H1 (cell line): ENCODE results near the gene LAMB1. TPM values are rescaled to one million over a fixed set of nuclear protein-coding genes. Genes with fewer than 3 reads are reported as not detected.

Source experiments
- CTCF ChIA-PET: fragments of 300-600 bp; sonication (Branson Sonifier 250); formaldehyde crosslinking; loops from one replicate; lab custom pipeline; 2021; ENCODE audit not compliant: partially characterized antibody; lab: Charles Lee
- POLR2A ChIA-PET: fragments of 300-600 bp; sonication (Branson Sonifier 250); formaldehyde crosslinking; loops from one replicate; lab custom pipeline; 2021; ENCODE audit warnings: inconsistent platforms; ENCODE audit not compliant: partially characterized antibody; lab: Charles Lee
- DNase-seq, 2 experiments: peaks; one replicate each; pipeline versions ENCODE4 v3.0.0 to v3.0.0-alpha.2; 2010 to 2022; ENCODE audit warnings: low spot score in 2 of 2, low read depth in 1 of 2, mixed read lengths in 1 of 2
- FAIRE-seq: peaks from 2 replicates; lab custom pipeline; 2011; peaks lifted over from hg19 to GRCh38; lab: Jason Lieb, UNC
- H2AFZ ChIP-seq: 2 replicates; pipeline ENCODE4 v1.8.1; 2012; ENCODE audit warnings: low read length, inconsistent platforms
- H2AK5ac ChIP-seq: 2 replicates; pipeline ENCODE4 v1.6.1; 2013; ENCODE audit warnings: low read depth, low read length
- H2BK120ac ChIP-seq: replicated peaks from 2 replicates; pipeline ENCODE3; 2013; ENCODE audit warnings: low read depth, low read length, inconsistent platforms
- H2BK12ac ChIP-seq: 2 replicates; pipeline ENCODE4 v1.6.1; 2013; ENCODE audit warnings: low read depth, low read length
- H2BK15ac ChIP-seq: 2 replicates; pipeline ENCODE4 v1.6.1; 2013; ENCODE audit warnings: low read length
- H2BK20ac ChIP-seq: 2 replicates; pipeline ENCODE4 v1.6.1; 2013; ENCODE audit warnings: low read length
- H2BK5ac ChIP-seq: 2 replicates; pipeline ENCODE4 v1.6.1; 2013; ENCODE audit warnings: low read depth, low read length
- H3K14ac ChIP-seq: 2 replicates; pipeline ENCODE4 v1.6.1; 2013; ENCODE audit warnings: inconsistent platforms; ENCODE audit not compliant: insufficient read length
- H3K18ac ChIP-seq: 2 replicates; pipeline ENCODE4 v1.6.1; 2013; ENCODE audit warnings: low read length; ENCODE audit errors: extremely low read depth
- H3K23ac ChIP-seq: 2 replicates; pipeline ENCODE4 v1.6.1; 2013; ENCODE audit warnings: inconsistent platforms; ENCODE audit not compliant: insufficient read length
- H3K23me2 ChIP-seq: 2 replicates; pipeline ENCODE4 v1.6.1; 2013; ENCODE audit warnings: low read depth, low read length
- H3K27ac ChIP-seq: 2 replicates; pipeline ENCODE4 v1.6.1; 2011; ENCODE audit warnings: low read depth, low read length, inconsistent platforms
- H3K27me3 ChIP-seq, 4 experiments: replicated peaks in 1 of 4; 1 replicate in 1 of 4; 2 replicates in 3 of 4; pipeline versions ENCODE4 v1.6.1 to v1.8.1; 2011 to 2013; ENCODE audit warnings: low read length in 3 of 4, mild to moderate bottlenecking in 3 of 4, inconsistent platforms in 2 of 4, mixed read lengths in 2 of 4, moderate library complexity in 1 of 4; ENCODE audit not compliant: control insufficient read depth in 3 of 4, insufficient read depth in 3 of 4; ENCODE audit errors: extremely low read depth in 1 of 4
- H3K36me3 ChIP-seq, 4 experiments: 2 replicates each; pipeline versions ENCODE4 v1.6.1 to v1.8.1; 2011 to 2013; ENCODE audit warnings: mild to moderate bottlenecking in 4 of 4, low read length in 3 of 4, moderate library complexity in 2 of 4, control low read depth in 1 of 4, inconsistent platforms in 1 of 4; ENCODE audit not compliant: insufficient read depth in 4 of 4, control insufficient read depth in 2 of 4
- H3K4ac ChIP-seq: replicated peaks from 2 replicates; pipeline ENCODE3; 2013; ENCODE audit warnings: low read length, low read depth, mixed read lengths, inconsistent platforms; ENCODE audit not compliant: insufficient read length
- H3K4me1 ChIP-seq, 4 experiments: replicated peaks in 1 of 4; 1 replicate in 1 of 4; 2 replicates in 3 of 4; pipeline versions ENCODE4 v1.6.1 to v1.8.1; 2011 to 2013; ENCODE audit warnings: low read length in 3 of 4, inconsistent platforms in 2 of 4, mixed read lengths in 1 of 4; ENCODE audit not compliant: insufficient read depth in 4 of 4, control insufficient read depth in 3 of 4
- H3K4me2 ChIP-seq, 2 experiments: 2 replicates each; pipeline versions ENCODE4 v1.6.1 to v1.8.1; 2011 to 2013; ENCODE audit warnings: low read depth in 2 of 2, low read length in 2 of 2, control low read depth in 1 of 2, inconsistent platforms in 1 of 2, mild to moderate bottlenecking in 1 of 2; ENCODE audit not compliant: insufficient read depth in 1 of 2
- H3K4me3 ChIP-seq, 4 experiments: fragments of 200-600, 300-600 bp in 1 of 4; sonication (generic), shearing (Covaris generic), sonication (Bioruptor Twin) in 1 of 4; 2 replicates each; pipeline versions ENCODE4 v1.5.1 to v1.8.1; 2011 to 2016; ENCODE audit warnings: low read length in 4 of 4, low read depth in 3 of 4, control low read depth in 2 of 4, inconsistent platforms in 2 of 4, mild to moderate bottlenecking in 2 of 4, mixed read lengths in 1 of 4, moderate library complexity in 1 of 4; ENCODE audit not compliant: insufficient read depth in 2 of 4; ENCODE audit errors: extremely low read depth in 1 of 4
- H3K56ac ChIP-seq: replicated peaks from 2 replicates; pipeline ENCODE3; 2013; ENCODE audit warnings: low read depth, mild to moderate bottlenecking, mixed read lengths, low read length, inconsistent platforms; ENCODE audit not compliant: insufficient read length
- H3K79me1 ChIP-seq: 2 replicates; pipeline ENCODE4 v1.6.1; 2013; ENCODE audit warnings: low read depth, low read length, control low read depth
- H3K79me2 ChIP-seq, 2 experiments: 2 replicates each; pipeline versions ENCODE4 v1.6.1 to v1.8.1; 2012 to 2013; ENCODE audit warnings: low read length in 2 of 2, mild to moderate bottlenecking in 2 of 2, inconsistent platforms in 1 of 2; ENCODE audit not compliant: insufficient read depth in 2 of 2, control insufficient read depth in 1 of 2
- H3K9ac ChIP-seq, 4 experiments: replicated peaks in 1 of 4; 1 replicate in 1 of 4; 2 replicates in 3 of 4; pipeline versions ENCODE4 v1.6.1 to v1.8.1; 2011 to 2013; ENCODE audit warnings: low read depth in 3 of 4, low read length in 3 of 4, control low read depth in 2 of 4, mild to moderate bottlenecking in 2 of 4, moderate library complexity in 2 of 4, inconsistent platforms in 1 of 4; ENCODE audit errors: extremely low read depth in 1 of 4
- H3K9me3 ChIP-seq, 2 experiments: 2 replicates each; pipeline versions ENCODE4 v1.6.1 to v1.8.1; 2012 to 2013; ENCODE audit warnings: mild to moderate bottlenecking in 2 of 2, moderate library complexity in 2 of 2, control low read depth in 1 of 2, inconsistent platforms in 1 of 2, low read depth in 1 of 2, low read length in 1 of 2, mixed read lengths in 1 of 2; ENCODE audit not compliant: insufficient read depth in 2 of 2
- H4K20me1 ChIP-seq, 2 experiments: replicated peaks in 1 of 2; 2 replicates each; pipeline versions ENCODE3 to v1.8.1; 2011 to 2013; ENCODE audit warnings: inconsistent platforms in 2 of 2, low read length in 2 of 2, mild to moderate bottlenecking in 1 of 2; ENCODE audit not compliant: insufficient read depth in 2 of 2, control insufficient read depth in 1 of 2
- H4K5ac ChIP-seq: 2 replicates; pipeline ENCODE4 v1.6.1; 2013; ENCODE audit warnings: low read length, low read depth, mixed read lengths, inconsistent platforms; ENCODE audit not compliant: insufficient read length
- H4K8ac ChIP-seq: 2 replicates; pipeline ENCODE4 v1.8.0; 2013; ENCODE audit warnings: mild to moderate bottlenecking, moderate library complexity, low read length, inconsistent platforms; ENCODE audit not compliant: insufficient read depth; ENCODE audit errors: extremely low read depth
- H4K91ac ChIP-seq: replicated peaks from 2 replicates; pipeline ENCODE3; 2013; ENCODE audit warnings: low read length, mixed read lengths, inconsistent platforms; ENCODE audit not compliant: insufficient read length
- PHF8 ChIP-seq: fragments of 200-600 bp; sonication (generic); conservative IDR thresholded peaks from 2 replicates; pipeline ENCODE4 v1.7.1; 2012; ENCODE audit warnings: low read depth, mild to moderate bottlenecking, inconsistent platforms, low read length, moderate library complexity
- WGBS, 2 experiments: shearing (Covaris generic) in 1 of 2; methylation state at CpG; one replicate each; pipeline versions ENCODE4 v1.1.6 to v1.1.7; 2013 to 2015; ENCODE audit warnings: low lambda C conversion rate in 2 of 2, mixed read lengths in 2 of 2, inconsistent platforms in 1 of 2, low coverage in 1 of 2, missing lambda C conversion rate in 1 of 2; ENCODE audit not compliant: insufficient replicate concordance in 2 of 2, insufficient coverage in 1 of 2, insufficient read length in 1 of 2; ENCODE audit errors: extremely low coverage in 1 of 2, missing lambda C conversion rate in 1 of 2; 5-methylcytosine and 5-hydroxymethylcytosine counted together
- polyA plus RNA-seq, 7 experiments: library from polyadenylated mRNA; depleted of rRNA in 3 of 7; stranded (reverse) in 5 of 7; unstranded in 2 of 7; fragments of >200 nt in 5 of 7; fragments of 200-250 nt in 2 of 7; gene quantifications; 1 replicate in 5 of 7; 2 replicates in 1 of 7; 4 replicates in 1 of 7; pipeline versions ENCODE4 v1.2.1 to v1.2.3, GENCODE V29; 2011 to 2013; ENCODE audit warnings: missing spikeins in 2 of 7, mixed read lengths in 2 of 7
- total RNA-seq: library from RNA; stranded (reverse); fragmentation: NEBNext Ultra II Directional; extraction: Animal tissue kit (Norgen Biotek cat#: 25700); gene quantifications from 2 replicates; pipeline ENCODE4 v1.2.1, GENCODE V29; 2021

LAMB1 gene
- total and polyA plus RNA-seq, 2 of the 8 experiments (the other 6 are each of a cell fraction or from before 2014, with no cell fraction given): 31.9 to 38.5 TPM

DNA sequence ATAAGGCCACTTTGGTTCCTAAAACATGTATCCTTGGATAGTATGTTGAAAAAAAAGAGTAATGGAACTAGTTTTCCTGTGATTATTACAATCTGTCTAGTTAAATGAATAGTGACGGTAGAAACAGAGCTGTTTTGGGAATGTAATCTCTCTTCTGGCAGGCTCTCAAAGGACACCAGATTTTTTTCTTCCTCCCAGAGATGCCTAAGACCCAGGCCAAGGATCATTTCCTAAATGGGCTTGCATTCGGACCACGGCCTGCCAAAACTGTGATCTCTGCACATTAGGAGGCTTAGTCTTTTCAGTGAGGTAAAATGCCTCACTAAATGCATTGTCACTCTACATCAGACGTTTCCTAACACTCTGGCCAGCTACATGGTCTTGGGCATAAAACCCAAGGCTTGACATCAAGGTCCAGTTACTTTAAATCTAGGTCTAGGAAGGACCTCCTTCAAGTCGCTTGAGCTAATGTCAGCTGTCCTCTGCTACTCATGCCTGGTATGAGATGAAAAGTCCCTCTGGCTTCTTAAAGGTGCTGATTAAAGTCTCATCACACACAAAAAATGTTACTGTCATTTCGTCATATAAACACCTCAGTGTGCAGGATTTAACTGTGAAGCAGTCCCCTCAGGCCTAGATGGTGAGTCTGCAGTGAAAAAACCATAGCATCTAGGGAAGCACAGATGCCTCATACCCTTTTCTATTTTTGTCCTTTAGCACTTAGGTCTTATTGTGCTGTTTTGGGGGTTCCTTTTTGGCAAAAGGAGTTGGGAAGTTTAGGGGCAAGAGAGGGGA is 64.3 kb downstream of the LAMB1 start:
- POLR2A ChIA-PET: interaction anchor here (1.1 kb wide), 1 partner anchor 14 kb away, joined by 3 read pairs; no protein-coding TSS in a partner anchor
- H3K27ac ChIP-seq: no peak overlapping the region
- no peak for TF ChIP-seq PHF8

More for the DNA sequence above, 64.3 kb downstream of the LAMB1 start:
- H3K79me1 ChIP-seq: no peaks in the 10 kb centered on the region
- no peak overlapping the region for H3K18ac ChIP-seq
- H3K4me2 ChIP-seq: no peak overlapping the region
- H2BK120ac ChIP-seq: no peak overlapping the region
- no peak overlapping the region for H3K56ac ChIP-seq
- H4K5ac ChIP-seq: no peak overlapping the region
- no peaks in the 10 kb centered on the region for H3K79me2 ChIP-seq
- no peak for DNase-seq
- FAIRE-seq: no peak
- H3K4me3 ChIP-seq: no peak overlapping the region
- no peak overlapping the region for H2AFZ ChIP-seq
- peaks cover 0 to 28% (median 12%) of the 10 kb centered on the region in 4 experiments; a peak in 4 of 7 replicates for H3K4me1 ChIP-seq
- CTCF ChIA-PET: no interaction called here
- no peak overlapping the region for H3K4ac ChIP-seq
- H2BK20ac ChIP-seq: no peak overlapping the region
- H3K36me3 ChIP-seq: peaks cover 0 to 32% (median 6%) of the 10 kb centered on the region in 4 experiments; a peak in 4 of 8 replicates
- no peaks in the 10 kb centered on the region for H3K23me2 ChIP-seq
- no peak overlapping the region for H4K8ac ChIP-seq
- no peak overlapping the region for H3K23ac ChIP-seq
- no peak overlapping the region for H2BK15ac ChIP-seq
- WGBS, 2 experiments: 93% methylated on average over 6 of the region's 6 CpGs; no CpG with 5 or more reads in 1 of the 2 experiments
- H2AK5ac ChIP-seq: no peak overlapping the region
- H3K27me3 ChIP-seq: no peaks in the 10 kb centered on the region
- no peaks in the 10 kb centered on the region for H3K9me3 ChIP-seq
- H2BK12ac ChIP-seq: no peak overlapping the region
- no peak overlapping the region for H4K91ac ChIP-seq
- H3K14ac ChIP-seq: no peak overlapping the region
- peaks cover 0 to 2% of the 10 kb centered on the region in 2 experiments for H4K20me1 ChIP-seq
- no peak overlapping the region for H3K9ac ChIP-seq
- no peak overlapping the region for H2BK5ac ChIP-seq
